HUES64 (cell line): ENCODE results near the gene RIN2.
A peak's percentile ranks its signal among the peaks of the same experiment; 100 is the strongest.
"Not testable (repeated sequence)": the region's sequence is repeated elsewhere in the genome, so short reads cannot be mapped to it uniquely, and the experiment has no call there.

Source experiments
- H3K27ac ChIP-seq: 2 replicates; pipeline ENCODE4 v1.7.0; 2013; ENCODE audit warnings: low read depth, low read length, inconsistent platforms
- H3K27me3 ChIP-seq: 2 replicates; pipeline ENCODE4 v1.6.1; 2013; ENCODE audit warnings: mild to moderate bottlenecking, low read length; ENCODE audit not compliant: insufficient read depth
- H3K36me3 ChIP-seq: 2 replicates; pipeline ENCODE4 v1.6.1; 2013; ENCODE audit warnings: mild to moderate bottlenecking, low read length; ENCODE audit not compliant: insufficient read depth
- H3K4me1 ChIP-seq: 2 replicates; pipeline ENCODE4 v1.6.1; 2013; ENCODE audit warnings: mild to moderate bottlenecking, low read length, moderate library complexity; ENCODE audit not compliant: insufficient read depth
- H3K4me3 ChIP-seq: 2 replicates; pipeline ENCODE4 v1.5.1; 2013; ENCODE audit warnings: mild to moderate bottlenecking, low read length, moderate library complexity
- H3K9ac ChIP-seq: 2 replicates; pipeline ENCODE4 v1.6.1; 2013; ENCODE audit warnings: mild to moderate bottlenecking, low read depth, low read length
- H3K9me3 ChIP-seq: 2 replicates; pipeline ENCODE4 v1.6.1; 2013; ENCODE audit warnings: low read depth, low read length; ENCODE audit not compliant: insufficient read depth
- WGBS: fragments of 150-250, 120-280 bp; methylation state at CpG from one replicate; pipeline ENCODE4 v1.1.7; 2013; ENCODE audit warnings: missing lambda C conversion rate; 5-methylcytosine and 5-hydroxymethylcytosine counted together

Gene RIN2

DNA sequence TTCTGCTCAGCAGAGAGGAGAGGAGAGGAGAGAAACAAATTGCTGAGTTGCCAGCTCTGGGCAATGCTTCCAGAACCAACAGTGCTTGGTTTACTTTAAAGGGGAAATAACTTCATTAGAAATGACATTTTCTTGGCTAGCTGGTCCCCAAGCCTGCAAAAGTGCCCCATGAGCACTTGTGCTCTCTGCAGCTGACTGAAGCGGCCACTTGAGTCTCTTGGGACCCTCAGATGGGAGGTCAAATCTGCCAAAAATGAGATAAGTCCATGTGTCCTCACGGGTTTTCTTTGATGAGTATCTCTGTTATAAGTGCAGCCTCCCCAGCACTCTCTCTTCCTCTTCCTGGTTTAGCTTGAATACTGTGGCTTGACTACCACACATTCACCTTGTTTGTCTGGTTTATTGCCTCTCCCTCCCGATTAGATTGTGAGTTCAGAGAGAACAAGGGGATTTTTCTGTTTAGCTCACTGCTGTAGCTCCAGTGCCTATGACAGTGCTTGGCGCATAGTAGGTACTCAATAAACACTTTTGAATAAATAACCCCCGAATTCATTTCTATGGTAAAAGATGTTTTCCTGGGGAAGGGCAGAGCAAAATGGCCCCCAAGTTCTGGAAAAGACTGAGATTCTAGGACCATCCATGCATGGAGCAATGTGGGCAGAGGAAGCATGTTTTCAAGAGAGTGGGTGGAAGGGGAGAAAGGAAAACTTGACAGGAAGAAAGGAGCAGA is 7.0 kb upstream of the RIN2 start:
- Histone ChIP-seq H3K27me3 (no peaks in the 10 kb centered on the region), H3K4me1 (no peaks in the 10 kb centered on the region), H3K36me3 (no peaks in the 10 kb centered on the region), H3K4me3 (no peak overlapping the region), H3K27ac (no peak overlapping the region), H3K9me3 (no peaks in the 10 kb centered on the region; the same call in 1 of the 2 replicates), H3K9ac (no peak overlapping the region)
- 97% methylated on average over 5 of the region's 5 CpGs for WGBS

DNA sequence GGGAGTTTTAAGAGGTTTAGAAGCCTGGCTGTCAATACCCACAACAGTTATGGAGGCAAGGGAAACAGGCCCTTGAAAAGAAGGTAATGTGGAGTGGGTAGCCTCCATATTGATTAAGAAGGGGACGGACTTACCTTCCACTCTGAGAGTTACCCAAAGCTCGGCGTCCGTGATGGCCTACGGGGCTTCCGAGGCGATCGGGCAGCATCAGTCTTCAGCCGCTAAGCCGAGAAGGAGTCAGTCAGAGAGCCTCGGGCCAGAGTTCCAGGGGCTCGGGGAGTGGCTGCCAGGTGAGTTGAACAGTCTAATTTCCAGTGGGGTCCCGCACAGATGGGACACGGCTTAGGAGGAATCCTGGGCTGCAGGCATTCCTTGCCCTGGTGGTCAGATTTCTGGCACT is 3.9 kb upstream of the RIN2 start:
- peaks cover 11% of the 10 kb centered on the region for H3K27me3 ChIP-seq
- H3K36me3 ChIP-seq, H3K9ac ChIP-seq, H3K4me1 ChIP-seq, H3K27ac ChIP-seq, H3K4me3 ChIP-seq, H3K9me3 ChIP-seq: not testable (repeated sequence)
- WGBS: 92% methylated on average over 14 of the region's 14 CpGs

DNA sequence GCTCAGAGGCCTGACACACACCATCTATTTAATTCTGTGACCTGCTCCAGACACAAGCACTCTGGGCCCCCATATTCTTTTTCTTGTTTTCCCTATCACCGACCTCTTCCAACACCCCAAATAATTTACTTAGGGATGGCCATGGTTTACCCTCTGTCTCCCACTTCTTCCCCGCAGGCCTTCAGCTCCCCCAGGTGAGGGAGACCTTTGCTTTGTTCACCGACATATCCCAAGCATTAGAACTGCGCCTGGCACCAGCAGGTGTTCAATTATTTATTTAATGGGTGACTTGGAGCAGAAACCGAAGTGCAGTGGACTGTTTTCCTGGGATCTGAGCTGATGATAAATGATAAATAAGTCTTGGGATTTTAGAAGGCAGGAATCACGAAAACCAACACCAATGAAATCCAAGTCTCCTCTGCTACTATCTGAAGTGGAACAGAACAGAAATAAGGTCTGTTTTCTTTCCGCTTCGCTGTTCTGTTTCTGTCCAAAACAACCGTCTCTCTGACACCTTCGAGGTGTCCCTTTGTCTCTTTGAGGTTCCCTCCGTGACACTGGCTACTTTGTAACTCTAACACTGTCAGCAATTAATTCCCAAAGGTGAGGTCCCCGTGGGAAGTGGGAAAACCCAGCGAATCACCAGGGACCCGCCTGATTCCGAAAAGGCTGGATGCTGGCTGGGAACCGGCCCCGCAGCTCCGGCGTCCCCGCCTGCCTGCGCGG is 1.1 kb upstream of the RIN2 start:
- Histone ChIP-seq H3K4me1 (peaks cover 6% of the 10 kb centered on the region), H3K9me3 (no peaks in the 10 kb centered on the region), H3K27ac (no peak overlapping the region; the same call in 1 of the 2 replicates), H3K27me3 (peaks cover 27% of the 10 kb centered on the region), H3K9ac (peak overlapping the region; percentile 50), H3K4me3 (peak overlapping the region; percentile 87), H3K36me3 (no peaks in the 10 kb centered on the region)
- WGBS: 28% methylated on average over 22 of the region's 22 CpGs

DNA sequence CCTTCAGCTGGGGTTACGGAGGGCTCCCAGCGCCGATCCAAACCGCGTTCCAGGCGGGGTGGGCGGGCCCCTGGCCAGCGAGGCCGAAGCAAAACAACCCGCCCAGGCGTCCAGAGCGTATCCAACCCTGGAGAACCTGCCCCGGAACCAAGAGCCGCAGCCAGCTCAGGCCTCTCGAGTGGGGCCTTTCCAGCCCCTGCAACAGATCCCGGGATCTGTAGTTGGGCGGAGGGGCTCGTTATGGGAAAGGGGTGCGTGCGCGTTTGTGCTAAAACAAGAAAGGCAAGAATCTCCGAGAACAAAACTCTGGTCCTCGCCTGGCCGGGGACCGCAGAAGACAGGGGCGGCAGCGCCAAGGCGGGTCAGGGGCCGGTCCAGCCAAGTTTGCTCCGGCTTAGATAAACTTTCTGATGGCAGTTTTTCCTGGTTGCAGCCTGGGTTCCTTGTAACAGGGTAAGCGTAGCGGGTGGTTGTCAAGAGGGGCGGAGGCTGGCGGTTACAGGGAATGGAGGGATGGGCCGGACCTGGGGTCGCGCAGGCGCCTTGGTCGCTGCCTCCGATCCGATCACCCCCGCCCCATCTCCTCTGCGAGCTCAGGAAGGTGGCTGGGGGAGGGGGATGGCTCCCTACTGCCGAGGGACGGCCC is 448 bp upstream of the RIN2 start:
- Histone ChIP-seq H3K27me3 (peaks cover 27% of the 10 kb centered on the region), H3K27ac (peak overlapping the region; percentile 46; the same call in 1 of the 2 replicates), H3K36me3 (no peaks in the 10 kb centered on the region), H3K9ac (peak overlapping the region; percentile 51), H3K9me3 (no peaks in the 10 kb centered on the region), H3K4me3 (peak overlapping the region; percentile 87), H3K4me1 (peaks cover 6% of the 10 kb centered on the region)
- WGBS: 2% methylated on average over 37 of the region's 45 CpGs

DNA sequence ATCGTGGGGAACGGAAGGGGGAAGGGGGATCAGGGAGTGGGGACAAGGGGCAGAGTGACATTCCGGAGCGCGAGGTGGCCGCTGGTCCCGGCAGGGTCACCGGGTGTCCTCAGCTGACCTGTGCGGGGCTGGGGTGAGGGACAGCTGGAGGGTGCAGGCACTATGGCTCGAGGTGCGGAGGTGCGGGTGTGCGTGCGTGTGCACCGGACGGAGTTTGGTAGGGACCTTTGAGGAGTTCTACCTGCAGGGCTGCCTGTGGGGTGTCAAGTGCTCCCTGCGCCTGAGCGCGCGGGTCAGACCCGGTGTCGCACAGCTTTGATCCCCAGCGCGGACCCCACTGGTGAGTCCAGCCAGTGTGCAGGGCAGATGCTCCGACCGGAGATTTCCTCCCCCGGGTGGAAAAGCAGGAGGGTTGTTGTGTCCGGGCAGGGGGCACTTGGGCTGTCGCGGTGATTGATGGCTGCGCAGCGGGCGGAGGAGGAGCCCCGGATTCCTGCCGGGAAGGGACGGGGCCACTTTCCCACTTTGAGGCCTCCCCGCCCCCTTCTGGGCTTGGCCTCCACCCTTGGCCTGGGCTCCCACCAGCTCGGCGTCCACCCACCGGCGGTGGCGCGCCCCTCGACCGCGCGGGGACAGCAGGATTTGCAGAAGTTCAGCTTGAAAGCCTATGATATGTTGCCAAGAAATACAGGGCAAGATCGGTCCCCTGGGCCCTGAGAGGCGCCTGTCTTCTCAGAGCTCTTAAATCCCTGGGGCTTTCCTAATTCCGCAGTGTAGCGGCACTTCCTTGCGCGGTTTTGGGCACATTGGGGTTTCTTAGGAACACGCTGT is 658 bp downstream of the RIN2 start:
- peak overlapping the region; percentile 87 for H3K4me3 ChIP-seq
- under 1% methylated on average over 54 of the region's 54 CpGs for WGBS
- H3K27ac ChIP-seq: peak overlapping the region; percentile 70; the same call in 1 of the 2 replicates
- H3K9ac ChIP-seq: peak overlapping the region; percentile 51
- peaks cover 27% of the 10 kb centered on the region for H3K27me3 ChIP-seq
- H3K4me1 ChIP-seq: peaks cover 6% of the 10 kb centered on the region
- H3K36me3 ChIP-seq: no peaks in the 10 kb centered on the region
- H3K9me3 ChIP-seq: no peaks in the 10 kb centered on the region

DNA sequence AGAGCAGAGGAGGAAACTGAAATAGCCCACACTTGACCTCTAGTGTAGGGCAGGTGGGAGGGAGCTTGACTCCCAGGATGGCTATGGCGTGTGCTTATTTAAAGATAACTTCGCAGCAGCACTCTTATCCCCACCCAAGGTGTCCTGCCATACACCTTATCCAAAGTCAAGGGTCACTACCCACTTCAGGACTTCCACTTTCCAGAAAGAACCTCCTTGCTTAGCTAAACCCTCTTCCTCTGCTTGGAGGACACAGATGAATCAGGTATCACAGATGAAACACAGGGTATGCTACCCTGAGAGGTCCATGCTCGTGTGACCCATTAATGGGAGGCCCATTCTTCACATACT is 2.3 kb downstream of the RIN2 start:
- no peaks in the 10 kb centered on the region for H3K9me3 ChIP-seq
- no peak overlapping the region for H3K4me3 ChIP-seq
- H3K27me3 ChIP-seq: peaks cover 27% of the 10 kb centered on the region
- 97% methylated on average over 3 of the region's 3 CpGs for WGBS
- peaks cover 6% of the 10 kb centered on the region for H3K4me1 ChIP-seq
- H3K27ac ChIP-seq: no peak overlapping the region
- no peaks in the 10 kb centered on the region for H3K36me3 ChIP-seq
- no peak overlapping the region for H3K9ac ChIP-seq

DNA sequence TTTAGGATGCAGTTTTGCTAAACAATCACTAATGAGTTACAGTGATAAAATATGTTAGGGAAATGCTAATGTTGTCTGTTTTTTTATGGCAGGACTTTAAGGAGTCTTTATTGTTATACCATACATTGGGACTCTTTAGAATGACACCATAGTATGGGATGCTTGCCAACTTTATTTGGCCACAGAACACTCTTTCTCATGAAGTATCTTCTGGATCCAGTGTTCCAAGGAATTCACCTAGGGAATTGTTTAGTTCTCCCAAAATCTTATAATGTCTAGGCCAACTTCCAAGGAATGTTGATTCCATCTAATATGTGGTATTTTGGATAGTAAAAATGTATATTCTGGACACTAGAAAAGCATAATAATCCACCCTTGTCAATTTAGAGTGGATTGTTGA is 3.3 kb downstream of the RIN2 start:
- peaks cover 27% of the 10 kb centered on the region for H3K27me3 ChIP-seq
- no peak overlapping the region for H3K9ac ChIP-seq
- no peaks in the 10 kb centered on the region for H3K9me3 ChIP-seq
- no peaks in the 10 kb centered on the region for H3K36me3 ChIP-seq
- H3K27ac ChIP-seq: no peak overlapping the region
- peaks cover 6% of the 10 kb centered on the region for H3K4me1 ChIP-seq
- H3K4me3 ChIP-seq: no peak overlapping the region

DNA sequence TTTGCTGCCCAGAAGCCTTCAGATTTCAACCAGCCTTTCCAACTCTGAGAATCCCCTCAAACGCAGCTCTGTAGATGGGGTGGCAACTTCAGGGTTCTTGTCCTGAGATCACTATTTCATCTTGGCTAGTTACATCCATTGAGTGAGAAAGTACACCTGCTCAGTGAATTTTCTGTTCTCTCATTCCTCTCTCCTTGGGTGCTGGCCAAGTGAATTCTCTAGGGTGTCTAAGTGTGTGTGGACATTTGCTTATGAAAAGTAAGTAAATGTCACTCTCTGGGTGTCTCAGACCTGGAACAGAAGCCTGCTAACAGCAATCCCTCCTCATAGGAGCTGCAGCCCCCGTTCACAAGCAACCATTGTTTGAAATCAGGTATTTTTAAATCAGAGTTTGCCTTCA is 3.8 kb downstream of the RIN2 start:
- Histone ChIP-seq H3K27ac (no peak overlapping the region), H3K9ac (no peak overlapping the region), H3K27me3 (peaks cover 23% of the 10 kb centered on the region), H3K9me3 (no peaks in the 10 kb centered on the region), H3K36me3 (no peaks in the 10 kb centered on the region), H3K4me1 (peaks cover 3% of the 10 kb centered on the region), H3K4me3 (no peak overlapping the region)
- WGBS: 85% methylated on average over 2 of the region's 2 CpGs

DNA sequence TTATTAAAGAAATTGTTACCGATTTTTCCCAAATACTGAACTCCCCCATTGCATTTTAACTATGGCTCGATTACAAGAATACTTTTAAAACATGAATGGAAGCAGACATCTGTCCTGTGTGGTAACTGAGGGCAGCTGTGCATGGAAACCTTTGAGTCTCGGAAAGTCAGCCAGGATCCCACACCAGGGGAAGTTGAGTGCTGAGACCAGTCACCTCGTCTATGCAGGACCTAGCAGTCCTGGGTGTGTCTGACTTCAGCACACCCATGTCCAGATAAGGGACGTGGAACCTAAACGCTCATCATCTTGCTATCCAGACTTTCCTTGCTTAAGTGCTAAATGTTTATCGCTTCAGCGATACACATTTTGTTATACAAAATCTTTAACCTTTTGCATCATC is 6.1 kb downstream of the RIN2 start:
- Histone ChIP-seq H3K9me3 (no peaks in the 10 kb centered on the region), H3K27me3 (peaks cover 15% of the 10 kb centered on the region), H3K36me3 (no peaks in the 10 kb centered on the region), H3K9ac (no peak overlapping the region), H3K4me3 (no peak overlapping the region), H3K27ac (no peak overlapping the region), H3K4me1 (no peaks in the 10 kb centered on the region; the same call in 1 of the 2 replicates)
- WGBS: 86% methylated on average over 8 of the region's 8 CpGs

DNA sequence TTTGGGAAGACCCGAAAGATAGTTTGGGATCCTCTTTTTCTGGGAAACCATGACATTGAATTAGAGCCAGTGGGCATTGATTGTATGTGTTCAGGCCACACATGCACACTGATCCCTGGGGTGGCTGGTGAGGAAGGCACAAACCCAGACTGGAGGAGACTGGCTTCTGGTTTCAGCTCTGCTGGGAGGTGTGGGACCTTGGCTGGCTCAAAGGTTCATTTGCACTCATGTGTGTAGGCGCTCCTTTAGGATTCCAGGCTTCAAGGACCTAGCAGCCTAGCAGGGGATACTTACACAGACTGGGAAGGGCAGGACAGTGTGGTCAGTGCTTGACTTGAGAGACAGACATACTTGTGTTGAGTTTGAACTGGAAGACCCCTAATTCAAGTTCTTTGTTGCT is 7.2 kb downstream of the RIN2 start:
- 96% methylated on average over 2 of the region's 2 CpGs for WGBS
- H3K9ac ChIP-seq: no peak overlapping the region
- H3K4me3 ChIP-seq: no peak overlapping the region
- H3K36me3 ChIP-seq: no peaks in the 10 kb centered on the region
- H3K9me3 ChIP-seq: no peaks in the 10 kb centered on the region
- H3K27ac ChIP-seq: no peak overlapping the region
- peaks cover 5% of the 10 kb centered on the region for H3K27me3 ChIP-seq
- H3K4me1 ChIP-seq: peaks cover 10% of the 10 kb centered on the region

DNA sequence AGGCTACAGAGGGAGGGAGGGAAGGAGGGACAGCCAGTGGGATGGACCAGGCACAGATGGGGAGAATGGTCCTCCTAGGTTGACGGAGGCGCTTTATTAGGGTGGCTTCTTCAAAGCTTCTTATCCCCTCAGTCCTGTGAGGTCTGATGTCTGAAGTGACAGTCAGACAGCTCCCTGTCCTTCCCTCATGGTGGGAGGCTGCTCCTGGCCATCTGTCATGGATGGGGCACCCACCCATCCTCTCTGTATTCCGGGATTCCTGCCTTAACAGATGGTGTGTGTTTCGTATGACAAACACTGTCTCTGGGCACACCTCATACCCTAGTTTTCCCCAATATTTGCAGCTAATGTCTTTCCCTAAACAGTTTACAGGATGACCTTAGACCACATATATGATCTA is 7.9 kb downstream of the RIN2 start:
- 96% methylated on average over 4 of the region's 4 CpGs for WGBS

More for the DNA sequence above, 7.9 kb downstream of the RIN2 start:
- H3K9ac ChIP-seq: no peak overlapping the region
- no peak overlapping the region for H3K4me3 ChIP-seq
- no peaks in the 10 kb centered on the region for H3K36me3 ChIP-seq
- H3K27me3 ChIP-seq: no peaks in the 10 kb centered on the region
- H3K4me1 ChIP-seq: peaks cover 14% of the 10 kb centered on the region
- no peaks in the 10 kb centered on the region for H3K9me3 ChIP-seq
- no peak overlapping the region for H3K27ac ChIP-seq
